Neural progenitor cell (in vitro differentiated cells): Measurements from ENCODE around the gene SCFD2.

Experiments used
- CTCF ChIP-seq: fragments of 200-600 bp; sonication (generic); IDR thresholded peaks from 2 replicates; pipeline ENCODE4 v1.5.1; 2017; ENCODE audit warnings: antibody characterized with exemption, mild to moderate bottlenecking
- EZH2 ChIP-seq: fragments of 200-600 bp; sonication (generic); IDR thresholded peaks from 2 replicates; pipeline ENCODE4 v1.6.1; 2017; ENCODE audit warnings: antibody characterized with exemption, mild to moderate bottlenecking, moderate library complexity

GRCh38 chr4:53315300-53315699 is 50.6 kb downstream of the SCFD2 start:
- TF ChIP-seq CTCF: no peak
- TF ChIP-seq EZH2: no peak
